ENCODE measurements around the gene COBL.

Gene COBL

GRCh38 chr7:51251290-51251689 is 65.3 kb downstream of the COBL start:
- Histone ChIP-seq H3K36me3 (ENCODE audit: control insufficient read depth, insufficient read depth, low read length) (no peaks in the 10 kb centered on the region), H3K4me3 (ENCODE audit: low read length) (no peak overlapping the region), H3K27me3 (ENCODE audit: control insufficient read depth, insufficient read depth, low read length) (no peaks in the 10 kb centered on the region), H3K27ac (ENCODE audit: low read length) (no peak overlapping the region), H3K4me1 (ENCODE audit: control insufficient read depth, insufficient read depth, low read length) (peaks cover under 1% of the 10 kb centered on the region), H3K9me3 (ENCODE audit: control insufficient read depth, insufficient read depth, low read length) (no peaks in the 10 kb centered on the region)
- no CpG with 5 or more reads among the region's 4 CpGs for whole genome bisulfite sequencing (ENCODE audit: insufficient coverage, insufficient read length)
- no peak for DNase-seq (ENCODE audit: low read depth, low spot score)

GRCh38 chr7:51250512-51250911 is 66.1 kb downstream of the COBL start:
- H3K4me3 ChIP-seq (ENCODE audit: low read length) = no peak overlapping the region
- no peak overlapping the region for H3K27ac ChIP-seq (ENCODE audit: low read length)
- H3K36me3 ChIP-seq (ENCODE audit: control insufficient read depth, insufficient read depth, low read length) = no peaks in the 10 kb centered on the region
- H3K27me3 ChIP-seq (ENCODE audit: control insufficient read depth, insufficient read depth, low read length) = no peaks in the 10 kb centered on the region
- H3K9me3 ChIP-seq (ENCODE audit: control insufficient read depth, insufficient read depth, low read length) = no peaks in the 10 kb centered on the region
- no peaks in the 10 kb centered on the region for H3K4me1 ChIP-seq (ENCODE audit: control insufficient read depth, insufficient read depth, low read length)
- no peak for DNase-seq (ENCODE audit: low read depth, low spot score)
- WGBS (ENCODE audit: insufficient coverage, insufficient read length) = no CpG with 5 or more reads among the region's 2 CpGs

GRCh38 chr7:51249991-51250390 is 66.6 kb downstream of the COBL start:
- Histone ChIP-seq H3K9me3 (ENCODE audit: control insufficient read depth, insufficient read depth, low read length) (no peaks in the 10 kb centered on the region), H3K4me3 (ENCODE audit: low read length) (no peak overlapping the region), H3K36me3 (ENCODE audit: control insufficient read depth, insufficient read depth, low read length) (no peaks in the 10 kb centered on the region), H3K27ac (ENCODE audit: low read length) (no peak overlapping the region), H3K27me3 (ENCODE audit: control insufficient read depth, insufficient read depth, low read length) (no peaks in the 10 kb centered on the region), H3K4me1 (ENCODE audit: control insufficient read depth, insufficient read depth, low read length) (no peaks in the 10 kb centered on the region)
- no peak for DNase-seq (ENCODE audit: low read depth, low spot score)
- WGBS (ENCODE audit: insufficient coverage, insufficient read length) = no CpG with 5 or more reads among the region's 3 CpGs

GRCh38 chr7:51249187-51249945 is 67.2 kb downstream of the COBL start:
- no peak for DNase-seq (ENCODE audit: low read depth, low spot score)
- no peaks in the 10 kb centered on the region for H3K9me3 ChIP-seq (ENCODE audit: control insufficient read depth, insufficient read depth, low read length)
- WGBS (ENCODE audit: insufficient coverage, insufficient read length) = 100% methylated on average over 1 of the region's 5 CpGs
- H3K27ac ChIP-seq (ENCODE audit: low read length) = no peak overlapping the region
- no peak overlapping the region for H3K4me3 ChIP-seq (ENCODE audit: low read length)
- no peaks in the 10 kb centered on the region for H3K27me3 ChIP-seq (ENCODE audit: control insufficient read depth, insufficient read depth, low read length)
- no peaks in the 10 kb centered on the region for H3K36me3 ChIP-seq (ENCODE audit: control insufficient read depth, insufficient read depth, low read length)
- H3K4me1 ChIP-seq (ENCODE audit: control insufficient read depth, insufficient read depth, low read length) = no peaks in the 10 kb centered on the region

GRCh38 chr7:51246258-51247245 is 70.1 kb downstream of the COBL start:
- 0 out of 2 replicates have a peak, but pooled peaks cover 1% of the 10 kb centered on the region for H3K4me1 ChIP-seq (ENCODE audit: control insufficient read depth, insufficient read depth, low read length)
- DNase-seq (ENCODE audit: low read depth, low spot score) = no peak
- H3K36me3 ChIP-seq (ENCODE audit: control insufficient read depth, insufficient read depth, low read length) = no peaks in the 10 kb centered on the region
- H3K27me3 ChIP-seq (ENCODE audit: control insufficient read depth, insufficient read depth, low read length) = no peaks in the 10 kb centered on the region
- H3K4me3 ChIP-seq (ENCODE audit: low read length) = no peak overlapping the region
- no CpG with 5 or more reads among the region's 12 CpGs for WGBS (ENCODE audit: insufficient coverage, insufficient read length)
- H3K9me3 ChIP-seq (ENCODE audit: control insufficient read depth, insufficient read depth, low read length) = no peaks in the 10 kb centered on the region
- no peak overlapping the region for H3K27ac ChIP-seq (ENCODE audit: low read length)

- DNase-seq (ENCODE audit: low read depth, low spot score) = no peak
These were observed 71.7 kb downstream of the COBL start for GRCh38 chr7:51244885-51245284.

GRCh38 chr7:51244053-51244452 is 72.6 kb downstream of the COBL start:
- no peaks in the 10 kb centered on the region for H3K27me3 ChIP-seq (ENCODE audit: control insufficient read depth, insufficient read depth, low read length)
- no CpG with 5 or more reads among the region's 5 CpGs for WGBS (ENCODE audit: insufficient coverage, insufficient read length)
- H3K4me1 ChIP-seq (ENCODE audit: control insufficient read depth, insufficient read depth, low read length) = 0 out of 2 replicates have a peak, but pooled peaks cover 4% of the 10 kb centered on the region
- no peak overlapping the region for H3K4me3 ChIP-seq (ENCODE audit: low read length)
- H3K36me3 ChIP-seq (ENCODE audit: control insufficient read depth, insufficient read depth, low read length) = no peaks in the 10 kb centered on the region
- DNase-seq (ENCODE audit: low read depth, low spot score) = no peak
- no peak overlapping the region for H3K27ac ChIP-seq (ENCODE audit: low read length)
- no peaks in the 10 kb centered on the region for H3K9me3 ChIP-seq (ENCODE audit: control insufficient read depth, insufficient read depth, low read length)

More at GRCh38 chr7:51244885-51245284, 71.7 kb downstream of the COBL start:
- Histone ChIP-seq H3K4me3 (ENCODE audit: low read length) (no peak overlapping the region), H3K36me3 (ENCODE audit: control insufficient read depth, insufficient read depth, low read length) (no peaks in the 10 kb centered on the region), H3K4me1 (ENCODE audit: control insufficient read depth, insufficient read depth, low read length) (0 out of 2 replicates have a peak, but pooled peaks cover 2% of the 10 kb centered on the region), H3K27me3 (ENCODE audit: control insufficient read depth, insufficient read depth, low read length) (no peaks in the 10 kb centered on the region), H3K27ac (ENCODE audit: low read length) (no peak overlapping the region), H3K9me3 (ENCODE audit: control insufficient read depth, insufficient read depth, low read length) (no peaks in the 10 kb centered on the region)
- no CpG with 5 or more reads among the region's 7 CpGs for WGBS (ENCODE audit: insufficient coverage, insufficient read length)

- DNase-seq (ENCODE audit: low read depth, low spot score) = no peak
- WGBS (ENCODE audit: insufficient coverage, insufficient read length) = no CpG with 5 or more reads among the region's 10 CpGs
- Histone ChIP-seq H3K36me3 (ENCODE audit: control insufficient read depth, insufficient read depth, low read length) (no peaks in the 10 kb centered on the region), H3K27ac (ENCODE audit: low read length) (no peak overlapping the region), H3K9me3 (ENCODE audit: control insufficient read depth, insufficient read depth, low read length) (no peaks in the 10 kb centered on the region), H3K27me3 (ENCODE audit: control insufficient read depth, insufficient read depth, low read length) (no peaks in the 10 kb centered on the region), H3K4me1 (ENCODE audit: control insufficient read depth, insufficient read depth, low read length) (0 out of 2 replicates have a peak, but pooled peaks cover 5% of the 10 kb centered on the region), H3K4me3 (ENCODE audit: low read length) (no peak overlapping the region)
These were observed 73.0 kb downstream of the COBL start for GRCh38 chr7:51243631-51244030.

- no peaks in the 10 kb centered on the region for H3K9me3 ChIP-seq (ENCODE audit: control insufficient read depth, insufficient read depth, low read length)
- H3K27me3 ChIP-seq (ENCODE audit: control insufficient read depth, insufficient read depth, low read length) = no peaks in the 10 kb centered on the region
- H3K4me1 ChIP-seq (ENCODE audit: control insufficient read depth, insufficient read depth, low read length) = 0 out of 2 replicates have a peak, but pooled peaks cover 6% of the 10 kb centered on the region
- no peak overlapping the region for H3K4me3 ChIP-seq (ENCODE audit: low read length)
- no peak for DNase-seq (ENCODE audit: low read depth, low spot score)
- no peaks in the 10 kb centered on the region for H3K36me3 ChIP-seq (ENCODE audit: control insufficient read depth, insufficient read depth, low read length)
- no peak overlapping the region for H3K27ac ChIP-seq (ENCODE audit: low read length)
- WGBS (ENCODE audit: insufficient coverage, insufficient read length) = no CpG with 5 or more reads among the region's 16 CpGs
These were observed 73.6 kb downstream of the COBL start for GRCh38 chr7:51242881-51243518.
